HCT116 (cell line): ENCODE data around the gene BLCAP. TPM values are rescaled to one million over a fixed set of nuclear protein-coding genes. Genes with fewer than 3 reads are reported as not detected.

Source experiments
- ATAC-seq: fragments of 200-7000 bp; cut with Tn5 transposase; 2 replicates; pipeline ENCODE4 v1.9.1; 2020; ENCODE audit warnings: mild to moderate bottlenecking, moderate library complexity
- BruUV-seq: library from RNA; stranded (reverse); fragments of 400-500 nt; replicated peaks from 2 replicates; lab custom pipeline; 2021; lab: Mats Ljungman, UMichigan
- CTCF ChIA-PET: fragments of 300-600 bp; sonication (Branson Sonifier 250); formaldehyde crosslinking; loops from one replicate; lab custom pipeline; 2021; ENCODE audit warnings: antibody characterized with exemption; lab: Charles Lee
- POLR2A ChIA-PET: fragments of 300-600, 350-600 bp; sonication (Branson Sonifier 250); formaldehyde crosslinking; loops from one replicate; lab custom pipeline; 2021; ENCODE audit warnings: antibody characterized with exemption; lab: Charles Lee
- RAD21 ChIA-PET, 2 experiments: fragments of 300-600 bp; sonication (Branson Sonifier 250); formaldehyde crosslinking; loops; one replicate each; lab custom pipeline; 2023; ENCODE audit warnings: low total read pairs in 2 of 2; ENCODE audit not compliant: uncharacterized antibody in 2 of 2, unreplicated experiment in 2 of 2, low non-redundant PET in 1 of 2; lab: Charles Lee
- DNase-seq: peaks from one replicate; pipeline ENCODE4 v3.0.0-alpha.2; 2010; ENCODE audit warnings: low read depth, low spot score
- H2AFZ ChIP-seq: fragments of 200-600 bp; shearing (Covaris generic), sonication (generic); 2 replicates; pipeline ENCODE4 v1.6.1; 2017; ENCODE audit warnings: low read depth, mixed run types, mixed read lengths, antibody characterized with exemption, low read length; ENCODE audit not compliant: poor library complexity, severe bottlenecking
- H3K27ac ChIP-seq: 2 replicates; pipeline ENCODE4 v1.5.1; 2012; ENCODE audit warnings: low read depth, low read length
- H3K27me3 ChIP-seq: fragments of 200-600 bp; sonication (generic); 2 replicates; pipeline ENCODE4 v1.6.1; 2016; ENCODE audit warnings: mixed run types, low read length, mixed read lengths; ENCODE audit not compliant: insufficient read depth
- H3K36me3 ChIP-seq, 2 experiments: fragments of 200-500 bp in 1 of 2; fragments of 200-600 bp in 1 of 2; sonication (Bioruptor generic) in 1 of 2; sonication (generic) in 1 of 2; 2 replicates each; pipeline versions ENCODE4 v1.5.1 to v1.6.1; 2014 to 2016; ENCODE audit warnings: low read length in 2 of 2, inconsistent platforms in 1 of 2, mixed read lengths in 1 of 2, mixed run types in 1 of 2; ENCODE audit not compliant: insufficient read depth in 2 of 2, control insufficient read depth in 1 of 2
- H3K4me1 ChIP-seq, 2 experiments: fragments of 200-600 bp in 1 of 2; sonication (generic) in 1 of 2; 2 replicates each; pipeline versions ENCODE4 v1.5.1 to v1.6.1; 2012 to 2017; ENCODE audit warnings: low read length in 2 of 2, inconsistent platforms in 1 of 2, mild to moderate bottlenecking in 1 of 2, mixed read lengths in 1 of 2, mixed run types in 1 of 2, moderate library complexity in 1 of 2; ENCODE audit not compliant: insufficient read depth in 2 of 2, control insufficient read depth in 1 of 2
- H3K4me2 ChIP-seq: fragments of 200-600 bp; sonication (generic); 2 replicates; pipeline ENCODE4 v1.6.1; 2017; ENCODE audit warnings: mixed run types, low read length, mixed read lengths
- H3K4me3 ChIP-seq, 2 experiments: fragments of 200-600 bp in 1 of 2; sonication (generic) in 1 of 2; replicated peaks in 1 of 2; 2 replicates each; pipeline ENCODE4 v1.5.1; 2011 to 2016; ENCODE audit warnings: low read length in 2 of 2, control low read depth in 1 of 2, low read depth in 1 of 2, mild to moderate bottlenecking in 1 of 2, mixed read lengths in 1 of 2, mixed run types in 1 of 2
- H3K79me2 ChIP-seq: fragments of 200-600 bp; sonication (generic); 2 replicates; pipeline ENCODE4 v1.6.1; 2017; ENCODE audit warnings: mild to moderate bottlenecking, mixed run types, low read length, moderate library complexity, mixed read lengths; ENCODE audit not compliant: insufficient read depth
- H3K9ac ChIP-seq: fragments of 200-600 bp; sonication (generic); 2 replicates; pipeline ENCODE4 v1.6.1; 2016; ENCODE audit warnings: low read length, mixed read lengths
- H3K9me2 ChIP-seq: fragments of 200-600 bp; sonication (generic), shearing (Covaris generic); 2 replicates; pipeline ENCODE4 v1.6.1; 2017; ENCODE audit warnings: mixed run types, mild to moderate bottlenecking, moderate library complexity; ENCODE audit not compliant: insufficient read depth
- H3K9me3 ChIP-seq, 2 experiments: fragments of 200-500 bp in 1 of 2; fragments of 200-600 bp in 1 of 2; sonication (Bioruptor generic) in 1 of 2; sonication (generic) in 1 of 2; 2 replicates each; pipeline ENCODE4 v1.6.1; 2014 to 2017; ENCODE audit warnings: low read length in 2 of 2, mixed read lengths in 2 of 2, inconsistent platforms in 1 of 2, low read depth in 1 of 2, mild to moderate bottlenecking in 1 of 2, mixed run types in 1 of 2, moderate library complexity in 1 of 2; ENCODE audit not compliant: control insufficient read depth in 1 of 2, insufficient read depth in 1 of 2
- H4K20me1 ChIP-seq: fragments of 200-600 bp; sonication (generic), shearing (Covaris generic); 2 replicates; pipeline ENCODE4 v1.6.1; 2017; ENCODE audit warnings: mixed run types, mild to moderate bottlenecking, moderate library complexity; ENCODE audit not compliant: insufficient read depth
- CBX3 ChIP-seq: IDR thresholded peaks from 2 replicates; pipeline ENCODE4 v1.6.1; 2012; ENCODE audit warnings: low read depth
- EZH2phosphoT487 ChIP-seq: fragments of 200-600 bp; IDR thresholded peaks from 2 replicates; pipeline ENCODE4 v1.6.1; 2018; ENCODE audit warnings: antibody characterized with exemption, borderline replicate concordance
- FOSL1 ChIP-seq: IDR thresholded peaks from 2 replicates; pipeline ENCODE4 v1.6.1; 2012; ENCODE audit warnings: low read depth
- POLR2A ChIP-seq: IDR thresholded peaks from 2 replicates; pipeline ENCODE4 v1.7.0; 2011; ENCODE audit warnings: borderline replicate concordance; ENCODE audit not compliant: insufficient read depth, insufficient read length; ENCODE audit errors: extremely low read depth
- POLR2AphosphoS5 ChIP-seq: IDR thresholded peaks from 2 replicates; pipeline ENCODE4 v1.6.1; 2011; ENCODE audit warnings: mild to moderate bottlenecking, low read depth, low read length, moderate library complexity
- RAD21 ChIP-seq: IDR thresholded peaks from 2 replicates; pipeline ENCODE4 v1.6.1; 2012; ENCODE audit warnings: low read depth, mild to moderate bottlenecking
- SP1 ChIP-seq: IDR thresholded peaks from 2 replicates; pipeline ENCODE4 v1.6.1; 2012; ENCODE audit warnings: low read depth
- YY1 ChIP-seq: IDR thresholded peaks from 2 replicates; pipeline ENCODE4 v1.6.1; 2011; ENCODE audit warnings: low read length, low read depth, moderate library complexity, mild to moderate bottlenecking; ENCODE audit not compliant: insufficient replicate concordance; ENCODE audit errors: extremely low read depth
- ZFX ChIP-seq: fragments of 450-650 bp; IDR thresholded peaks from 2 replicates; pipeline ENCODE4 v1.6.1; 2017
- ZNF274 ChIP-seq: fragments of 200-500 bp; sonication (Bioruptor generic); IDR thresholded peaks from 2 replicates; pipeline ENCODE4 v1.6.1; 2014; ENCODE audit warnings: mild to moderate bottlenecking, low read depth, low read length, inconsistent platforms
- intact Hi-C: fragments of 100-400 bp; cut with micrococcal nuclease; formaldehyde crosslinking; loops from 2 replicates; pipeline ENCODE4 v1.10.0; 2022
- total RNA-seq: library from RNA; stranded (reverse); gene quantifications from one replicate; pipeline ENCODE4 v1.2.1, GENCODE V29; 2021; ENCODE audit not compliant: unreplicated experiment
- TF ChIP-seq, protein P1 (sequence below): IDR thresholded peaks from 2 replicates; pipeline ENCODE4 v1.6.1; 2012; ENCODE audit warnings: low read depth
- TF ChIP-seq, protein P2 (sequence below): IDR thresholded peaks from 2 replicates; pipeline ENCODE4 v1.6.1; 2012
- TF ChIP-seq, protein P3 (sequence below): IDR thresholded peaks from 2 replicates; pipeline ENCODE4 v1.6.1; 2012

The BLCAP gene
- total RNA-seq, 1 experiment from 2014 or later: 27.5 TPM

DNA sequence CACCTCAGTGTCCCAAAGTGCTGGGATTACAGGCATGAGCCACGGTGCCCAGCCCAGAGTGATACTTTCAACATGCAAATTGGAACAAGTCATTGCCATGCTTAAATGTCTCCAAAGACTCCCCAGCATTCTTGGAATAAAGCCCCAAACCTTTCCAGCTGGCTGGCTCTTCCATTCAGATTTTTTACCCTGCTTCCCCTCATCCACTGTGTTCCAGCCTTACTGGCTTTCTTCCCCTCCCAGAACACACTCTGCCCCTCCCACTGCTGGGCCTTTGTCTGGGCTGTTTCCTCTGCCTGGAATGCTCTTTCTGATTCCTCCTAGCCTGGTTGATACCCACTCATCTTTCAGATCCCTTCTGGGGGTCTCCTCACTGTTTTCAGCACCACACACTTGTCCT, 46.8 kb downstream of the BLCAP start (continued):
- TF ChIP-seq SP1 (no peak), FOSL1 (no peak), EZH2phosphoT487 (no peak), ZNF274 (no peak)
- TF ChIP-seq, protein P1, sequence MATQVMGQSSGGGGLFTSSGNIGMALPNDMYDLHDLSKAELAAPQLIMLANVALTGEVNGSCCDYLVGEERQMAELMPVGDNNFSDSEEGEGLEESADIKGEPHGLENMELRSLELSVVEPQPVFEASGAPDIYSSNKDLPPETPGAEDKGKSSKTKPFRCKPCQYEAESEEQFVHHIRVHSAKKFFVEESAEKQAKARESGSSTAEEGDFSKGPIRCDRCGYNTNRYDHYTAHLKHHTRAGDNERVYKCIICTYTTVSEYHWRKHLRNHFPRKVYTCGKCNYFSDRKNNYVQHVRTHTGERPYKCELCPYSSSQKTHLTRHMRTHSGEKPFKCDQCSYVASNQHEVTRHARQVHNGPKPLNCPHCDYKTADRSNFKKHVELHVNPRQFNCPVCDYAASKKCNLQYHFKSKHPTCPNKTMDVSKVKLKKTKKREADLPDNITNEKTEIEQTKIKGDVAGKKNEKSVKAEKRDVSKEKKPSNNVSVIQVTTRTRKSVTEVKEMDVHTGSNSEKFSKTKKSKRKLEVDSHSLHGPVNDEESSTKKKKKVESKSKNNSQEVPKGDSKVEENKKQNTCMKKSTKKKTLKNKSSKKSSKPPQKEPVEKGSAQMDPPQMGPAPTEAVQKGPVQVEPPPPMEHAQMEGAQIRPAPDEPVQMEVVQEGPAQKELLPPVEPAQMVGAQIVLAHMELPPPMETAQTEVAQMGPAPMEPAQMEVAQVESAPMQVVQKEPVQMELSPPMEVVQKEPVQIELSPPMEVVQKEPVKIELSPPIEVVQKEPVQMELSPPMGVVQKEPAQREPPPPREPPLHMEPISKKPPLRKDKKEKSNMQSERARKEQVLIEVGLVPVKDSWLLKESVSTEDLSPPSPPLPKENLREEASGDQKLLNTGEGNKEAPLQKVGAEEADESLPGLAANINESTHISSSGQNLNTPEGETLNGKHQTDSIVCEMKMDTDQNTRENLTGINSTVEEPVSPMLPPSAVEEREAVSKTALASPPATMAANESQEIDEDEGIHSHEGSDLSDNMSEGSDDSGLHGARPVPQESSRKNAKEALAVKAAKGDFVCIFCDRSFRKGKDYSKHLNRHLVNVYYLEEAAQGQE: no peak

DNA sequence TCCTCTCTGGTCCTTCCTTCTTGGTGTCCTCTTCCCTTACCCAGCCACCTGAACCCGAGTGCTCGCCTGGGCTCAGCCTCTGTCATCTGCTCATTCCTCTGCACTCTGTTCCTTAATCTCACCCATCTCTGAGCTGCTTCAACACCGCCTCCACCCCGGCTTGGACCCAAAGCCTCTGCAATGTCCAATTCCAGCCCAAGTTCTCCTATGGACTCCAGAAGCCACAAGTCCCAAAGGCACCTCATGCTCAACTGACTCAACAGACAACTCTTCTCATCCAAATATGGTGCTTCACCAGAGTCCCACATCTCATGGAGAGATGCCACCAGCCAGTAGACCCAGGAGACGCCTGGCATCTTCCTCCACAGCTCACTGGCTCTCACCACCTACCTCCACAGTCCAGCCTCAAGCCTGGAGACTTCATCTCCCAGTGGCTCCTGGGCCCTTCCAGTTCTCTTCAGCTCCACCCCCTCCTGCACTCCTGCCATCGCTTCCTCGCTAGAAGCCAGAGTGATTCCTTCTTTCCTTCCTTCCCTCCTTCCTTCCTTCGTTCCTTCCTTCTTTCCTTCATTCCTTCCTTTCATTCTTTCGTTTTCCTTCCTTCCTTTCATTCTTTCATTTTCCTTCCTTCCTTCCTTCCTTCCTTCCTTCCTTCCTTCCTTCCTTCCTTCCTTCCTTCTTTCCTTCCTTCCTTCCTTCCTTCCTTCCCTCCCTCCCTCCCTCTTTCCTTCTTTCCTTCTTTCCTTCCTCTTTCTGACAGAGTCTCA, 47.6 kb downstream of the BLCAP start:
- DNase-seq (no peak), ATAC-seq (no peak)
- Histone ChIP-seq H3K4me1 (no peaks in the 10 kb centered on the region), H3K27ac (no peak overlapping the region), H3K4me3 (no peak overlapping the region), H3K27me3 (peaks cover 89% of the 10 kb centered on the region), H3K36me3 (no peaks in the 10 kb centered on the region), H3K9me3 (no peaks in the 10 kb centered on the region), H4K20me1 (no peaks in the 10 kb centered on the region), H3K4me2 (no peak overlapping the region), H2AFZ (no peak overlapping the region), H3K79me2 (no peaks in the 10 kb centered on the region), H3K9ac (no peak overlapping the region), H3K9me2 (no peaks in the 10 kb centered on the region)
- intact Hi-C loops: no loop called here
- CTCF ChIA-PET: no interaction called here
- POLR2A ChIA-PET: no interaction called here
- TF ChIP-seq ZFX (no peak), ZNF274 (no peak), CBX3 (no peak), POLR2AphosphoS5 (no peak), POLR2A (no peak), SP1 (no peak), RAD21 (no peak), EZH2phosphoT487 (no peak), YY1 (no peak)
- TF ChIP-seq, protein P2, sequence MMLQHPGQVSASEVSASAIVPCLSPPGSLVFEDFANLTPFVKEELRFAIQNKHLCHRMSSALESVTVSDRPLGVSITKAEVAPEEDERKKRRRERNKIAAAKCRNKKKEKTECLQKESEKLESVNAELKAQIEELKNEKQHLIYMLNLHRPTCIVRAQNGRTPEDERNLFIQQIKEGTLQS: no peak
- TF ChIP-seq, protein P3, sequence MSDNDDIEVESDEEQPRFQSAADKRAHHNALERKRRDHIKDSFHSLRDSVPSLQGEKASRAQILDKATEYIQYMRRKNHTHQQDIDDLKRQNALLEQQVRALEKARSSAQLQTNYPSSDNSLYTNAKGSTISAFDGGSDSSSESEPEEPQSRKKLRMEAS: no peak
- no TSS peak for BruUV-seq
- RAD21 ChIA-PET: no interaction called here
